Activated gamma-delta T cell treated with anti-CD3 and anti-CD28 coated beads, Interleukin-2, amount 50 U/mL, for 16 hours (primary cell): ENCODE data around the gene CASZ1.

Experiments
- DNase-seq: peaks from one replicate; pipeline ENCODE4 v3.0.0-alpha.2; 2020; ENCODE audit warnings: low read depth

Gene CASZ1

DNA sequence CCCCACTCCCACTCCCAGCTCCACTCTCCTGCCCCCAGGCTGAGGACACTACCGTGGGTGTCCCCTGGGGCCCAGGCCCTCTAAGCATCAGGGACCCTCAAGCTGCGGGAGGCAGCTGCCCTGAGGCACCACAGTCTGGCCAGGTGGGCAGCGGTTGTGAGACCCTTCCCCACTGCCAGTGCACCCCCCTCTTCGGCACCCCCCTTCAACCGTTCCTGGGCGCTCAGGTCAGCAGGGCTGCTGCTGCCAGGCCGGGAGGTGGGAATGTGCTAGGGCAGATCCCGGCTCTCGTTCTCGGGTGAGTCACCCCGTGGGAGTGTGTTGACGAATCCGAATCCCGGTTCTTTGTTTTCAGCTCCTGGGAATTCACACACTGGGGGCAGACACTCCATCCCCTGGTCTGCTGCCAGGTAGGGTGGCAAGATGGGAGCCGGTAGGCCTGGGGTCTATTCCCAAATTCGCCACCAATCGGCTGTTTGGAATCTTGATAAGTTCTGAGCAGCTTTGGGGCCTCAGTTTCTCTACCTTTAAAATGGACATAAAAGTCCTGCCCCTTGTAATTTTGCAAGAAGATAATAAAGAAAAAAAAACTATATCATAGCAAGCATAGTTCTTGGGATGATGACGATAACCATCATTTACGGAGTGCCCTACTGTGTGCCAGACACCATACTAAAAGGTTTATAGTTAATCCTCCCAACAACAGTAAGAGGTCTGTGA is 28.5 kb upstream of the CASZ1 start:
- DNase-seq = no peak

DNA sequence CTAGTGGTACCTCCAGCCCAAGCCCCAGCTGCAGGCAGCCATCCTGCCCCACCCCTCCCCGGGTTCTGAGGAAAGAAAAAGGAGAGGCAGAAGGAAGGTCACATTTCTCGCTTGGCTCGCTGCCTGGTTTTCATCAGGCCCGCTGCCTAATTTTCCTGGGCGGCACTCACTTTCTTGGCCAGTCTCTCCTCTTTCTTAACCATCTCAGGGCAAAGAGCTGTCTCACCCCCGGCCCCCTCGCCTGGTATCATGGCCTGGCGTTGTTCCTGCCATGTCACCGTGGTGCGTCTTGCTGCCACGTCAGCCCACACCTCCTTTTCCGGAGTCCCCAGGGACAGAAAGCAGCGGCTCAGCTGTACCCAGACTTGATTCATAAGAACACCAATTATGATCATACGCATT is 26.6 kb upstream of the CASZ1 start:
- DNase-seq = no peak

DNA sequence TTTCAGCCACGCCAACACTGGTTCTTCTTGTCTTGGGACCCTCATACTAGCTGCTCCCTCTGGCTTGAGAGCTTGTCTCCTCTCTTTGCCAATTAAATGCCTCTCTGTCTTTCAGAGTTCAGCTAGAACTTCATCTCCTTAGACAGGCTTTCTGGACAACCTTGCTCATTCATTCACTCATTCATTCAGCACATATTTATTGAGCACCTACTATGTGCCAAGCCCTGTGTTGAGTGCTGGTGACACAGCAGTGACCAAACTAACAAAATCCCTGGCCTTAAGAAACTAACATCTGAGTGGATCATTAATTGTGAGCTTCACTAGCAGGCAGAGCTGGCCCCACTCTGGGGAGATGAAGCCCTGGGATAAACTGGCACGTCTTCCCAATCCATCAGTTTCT is 24.9 kb upstream of the CASZ1 start:
- DNase-seq = no peak

DNA sequence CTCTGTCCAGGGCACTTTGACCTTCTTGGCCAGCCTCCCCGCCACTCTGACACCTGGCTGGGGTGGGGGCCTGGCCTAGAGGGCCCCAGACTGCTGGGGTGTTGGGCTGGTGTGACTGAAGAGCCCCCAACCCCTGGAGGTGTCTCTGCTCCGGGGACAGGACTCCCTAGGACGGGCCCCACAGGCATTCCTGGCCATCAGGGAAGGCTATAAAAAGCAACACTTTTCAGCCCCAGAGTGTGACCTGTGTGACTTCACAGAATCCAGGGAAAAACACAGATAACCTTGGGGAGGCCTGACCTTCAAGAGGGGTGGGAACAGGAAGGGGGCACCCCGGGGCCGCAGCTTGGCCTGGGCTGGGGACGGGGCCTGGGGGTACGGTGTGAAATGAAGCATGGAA is 24.0 kb upstream of the CASZ1 start:
- no peak for DNase-seq

DNA sequence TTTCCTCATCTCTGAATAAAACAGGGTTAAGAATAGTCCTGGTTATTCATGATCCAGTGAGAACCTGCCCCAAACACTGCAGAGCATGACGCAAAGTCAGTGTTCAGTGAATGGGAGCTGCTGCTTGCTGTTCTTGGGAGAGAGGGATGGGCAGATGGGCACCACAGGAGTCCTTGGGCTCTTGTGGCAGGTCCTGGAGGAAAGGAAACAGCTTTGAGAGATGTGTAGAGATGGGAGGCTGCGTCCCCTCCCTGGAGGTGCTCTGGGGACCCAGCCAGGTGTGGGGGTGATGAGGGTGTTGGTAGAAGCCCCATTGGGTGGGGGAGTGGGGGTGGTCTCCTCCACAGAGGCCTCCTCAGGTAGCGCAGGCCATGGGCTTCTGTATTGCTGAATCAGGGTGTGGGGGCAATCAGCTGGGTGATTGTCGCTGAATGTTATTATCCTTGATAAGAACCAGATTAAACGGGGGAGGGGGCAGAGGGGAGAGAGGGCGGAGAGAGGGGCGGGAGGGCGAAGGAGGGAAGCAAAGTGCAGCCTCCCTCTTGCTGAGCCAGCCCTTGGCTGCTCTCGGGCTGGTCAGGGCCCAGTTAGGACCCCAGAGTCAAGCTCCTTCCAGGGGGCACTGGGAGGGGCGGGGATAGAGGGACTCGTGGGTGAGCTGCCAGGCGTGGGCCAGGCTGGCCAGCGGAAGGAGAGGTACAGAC is 22.9 kb upstream of the CASZ1 start:
- no peak for DNase-seq

DNA sequence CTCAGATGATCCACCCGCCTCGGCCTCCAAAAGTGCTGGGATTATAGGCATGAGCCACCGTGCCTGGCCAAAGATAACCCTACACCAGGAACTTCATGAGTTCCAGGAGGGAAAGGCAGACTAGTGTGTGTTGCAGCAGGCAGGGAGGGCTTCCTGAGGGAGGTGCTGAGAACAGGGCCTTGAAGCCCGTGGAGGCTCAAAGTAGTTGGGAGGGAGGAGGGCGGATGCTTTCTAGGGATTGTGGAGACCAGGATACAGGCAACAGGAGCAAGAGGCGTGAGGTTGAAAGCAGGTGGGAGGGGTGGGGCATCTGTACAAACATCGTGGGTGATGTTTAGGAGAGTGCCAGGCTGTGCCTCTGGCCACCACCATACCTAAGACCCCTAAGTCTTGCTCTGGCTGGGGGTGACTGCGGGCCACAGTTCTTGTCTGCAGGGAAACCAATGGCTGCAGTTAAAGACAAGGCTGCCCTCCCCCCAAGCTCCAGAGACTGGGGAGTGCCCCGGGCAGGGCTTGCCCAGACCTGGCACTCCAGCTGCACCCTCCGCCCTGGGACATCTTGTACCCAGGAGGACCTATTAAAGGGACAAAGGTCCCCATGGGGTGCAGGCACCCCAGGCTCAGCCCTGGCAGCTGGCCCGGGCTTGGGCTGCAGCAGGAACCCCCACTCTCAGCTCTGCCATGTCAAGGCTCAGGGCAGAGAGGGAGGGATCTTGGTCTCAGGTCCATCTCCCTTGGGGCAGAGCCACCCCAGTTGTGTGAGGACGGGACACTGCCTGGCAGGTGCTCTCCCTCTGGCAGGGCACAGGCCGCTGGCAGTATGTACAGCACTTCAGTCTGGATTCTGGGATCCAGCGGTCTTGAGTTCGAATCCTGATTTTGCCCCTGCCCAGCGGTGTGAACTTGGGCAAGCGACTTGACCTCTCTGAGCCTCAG is 22.1 kb upstream of the CASZ1 start:
- no peak for DNase-seq

DNA sequence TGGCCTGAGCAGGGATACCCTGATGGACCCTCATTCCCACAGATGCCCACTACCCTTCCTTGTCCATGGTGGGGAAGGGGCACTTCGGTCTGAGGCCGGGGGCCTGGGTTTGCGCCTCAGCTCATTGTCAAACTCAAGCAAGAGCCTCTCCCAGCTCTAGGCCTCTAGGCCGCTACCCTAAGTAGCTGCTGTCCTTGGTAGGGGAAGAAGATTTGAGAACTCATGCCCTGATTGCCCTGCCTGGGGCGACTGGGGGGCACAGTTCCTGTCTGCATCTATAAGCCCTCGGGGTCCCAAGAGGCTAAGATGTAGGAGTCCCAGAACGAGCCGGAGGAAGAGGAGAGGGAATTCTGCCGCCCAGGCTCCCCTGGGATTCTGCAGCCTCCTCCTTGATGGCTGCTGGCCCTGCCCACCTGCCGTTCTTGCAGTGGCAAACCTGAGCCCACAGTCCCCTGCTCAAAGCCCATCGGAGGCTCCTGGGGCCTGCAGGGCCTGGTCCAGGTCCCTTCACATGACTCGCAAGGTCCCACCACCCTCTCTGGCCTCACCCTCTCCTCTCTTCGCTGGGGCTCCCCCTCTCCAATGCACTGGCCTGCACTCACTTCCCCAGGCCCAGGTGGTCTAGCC is 20.4 kb upstream of the CASZ1 start:
- DNase-seq = no peak

DNA sequence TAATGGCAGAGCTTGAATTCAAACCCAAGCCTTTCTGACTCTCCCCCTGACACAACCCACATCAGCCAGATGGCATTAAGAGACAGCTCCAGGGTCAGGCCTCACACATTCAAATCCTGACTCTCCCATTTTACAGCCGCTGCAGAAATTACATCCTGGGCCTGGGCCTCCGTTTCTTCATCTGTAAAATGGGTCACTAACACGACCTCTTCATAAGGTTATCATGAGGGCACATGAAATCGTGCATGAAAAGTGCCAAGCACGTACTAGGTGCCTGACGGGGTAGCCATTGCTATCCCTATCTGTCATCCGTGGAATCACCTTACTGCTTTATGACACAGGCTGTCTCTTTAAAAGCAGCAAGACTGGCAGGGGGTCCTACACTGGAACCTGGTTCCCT is 19.8 kb upstream of the CASZ1 start:
- DNase-seq = no peak

DNA sequence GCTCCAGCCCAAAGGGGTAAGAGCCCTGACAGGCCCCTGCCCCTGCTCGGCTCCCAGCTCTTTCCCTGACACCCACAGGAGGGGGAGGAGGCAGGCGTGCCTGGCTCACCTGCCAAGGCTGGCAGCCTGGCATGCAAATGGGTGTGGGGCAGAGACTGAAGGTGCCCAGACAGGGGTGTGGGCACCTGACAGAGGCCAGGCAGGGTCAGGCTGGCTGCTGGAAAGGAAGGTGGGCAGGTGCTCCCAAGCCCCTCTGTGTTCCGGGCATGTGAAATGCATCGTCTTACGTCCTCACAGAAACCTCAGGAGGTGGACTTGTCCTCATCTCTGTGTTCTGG is 19.4 kb upstream of the CASZ1 start:
- DNase-seq = no peak

DNA sequence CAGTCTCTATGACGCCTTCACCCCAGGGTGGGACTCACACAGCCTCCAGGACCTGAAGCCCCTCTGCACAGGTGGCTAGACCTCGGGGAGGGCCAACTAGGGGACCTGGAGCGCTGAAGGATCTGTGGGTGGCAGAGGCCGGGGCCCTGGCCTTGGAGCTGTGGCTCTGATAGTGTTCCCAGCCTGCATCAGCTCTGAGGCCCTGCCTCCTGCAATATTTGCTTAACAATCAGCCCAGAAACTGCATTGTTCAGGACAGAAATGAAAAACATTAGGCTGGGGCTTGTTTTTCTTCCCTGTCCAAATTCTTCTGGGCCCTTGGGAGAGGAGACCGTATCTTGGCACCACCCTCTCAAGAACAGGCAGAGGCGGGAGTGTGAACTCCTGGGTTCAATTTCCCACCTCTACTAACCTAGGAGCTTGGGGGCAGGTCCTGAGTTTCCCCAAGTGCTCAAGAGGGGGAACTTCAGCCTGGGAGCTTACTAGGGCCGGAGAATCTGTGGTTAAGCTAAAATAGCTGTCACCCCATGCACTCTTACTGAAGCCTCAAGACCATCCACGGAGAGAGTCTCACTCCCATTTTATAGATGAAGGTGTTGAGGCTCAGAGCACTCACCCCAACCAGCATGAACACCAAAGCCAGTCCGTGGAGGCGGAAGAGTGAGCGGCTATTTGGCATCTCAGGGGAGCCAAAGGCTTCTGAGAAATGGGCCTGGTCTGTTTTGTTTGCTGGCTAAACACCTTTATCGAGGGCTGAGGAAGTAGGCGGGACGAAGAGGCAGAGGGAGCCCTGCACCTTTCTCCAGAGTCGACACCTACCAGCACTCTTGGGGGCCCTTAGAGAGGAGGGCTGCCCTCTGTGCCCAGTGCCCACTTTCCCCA is 18.8 kb upstream of the CASZ1 start:
- no peak for DNase-seq

DNA sequence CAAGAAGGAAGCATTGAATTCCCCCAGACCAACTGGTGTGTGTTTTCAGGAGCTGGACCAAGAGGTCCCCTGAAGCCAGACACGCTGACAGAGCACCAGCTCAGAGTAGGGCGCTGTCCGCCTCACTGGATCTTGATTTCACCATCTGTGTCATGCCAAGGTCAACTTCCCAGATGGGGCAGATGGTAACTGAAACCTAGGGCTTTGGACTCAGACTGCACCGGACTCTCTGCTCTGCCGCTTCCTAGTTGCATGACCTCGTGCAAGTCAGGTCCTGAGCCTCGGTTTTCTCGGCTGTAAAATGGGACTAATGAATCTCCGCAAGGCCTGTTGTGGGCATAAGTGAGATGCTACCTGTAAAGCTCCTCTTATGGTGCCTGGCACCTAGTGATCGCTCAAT is 17.9 kb upstream of the CASZ1 start:
- DNase-seq = no peak

DNA sequence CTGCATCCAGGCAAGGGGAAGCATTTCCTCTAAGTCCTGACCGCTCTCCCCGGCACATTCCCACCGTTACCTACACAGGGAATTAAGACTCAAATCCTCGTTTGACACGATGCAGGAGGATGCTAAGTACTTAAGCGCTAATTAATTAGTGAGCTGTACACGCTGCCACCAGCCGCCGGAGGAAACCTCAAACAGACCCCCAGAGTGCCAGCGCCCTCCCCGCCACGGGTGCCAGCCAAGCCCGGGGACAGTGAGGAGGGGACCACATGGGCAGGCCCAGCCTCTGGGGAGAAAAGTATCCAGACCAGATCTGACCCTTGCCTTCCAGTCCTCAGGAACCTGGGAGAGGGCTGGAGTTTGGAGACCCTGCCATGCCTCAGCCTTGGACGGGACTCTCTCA is 17.4 kb upstream of the CASZ1 start:
- DNase-seq = no peak

DNA sequence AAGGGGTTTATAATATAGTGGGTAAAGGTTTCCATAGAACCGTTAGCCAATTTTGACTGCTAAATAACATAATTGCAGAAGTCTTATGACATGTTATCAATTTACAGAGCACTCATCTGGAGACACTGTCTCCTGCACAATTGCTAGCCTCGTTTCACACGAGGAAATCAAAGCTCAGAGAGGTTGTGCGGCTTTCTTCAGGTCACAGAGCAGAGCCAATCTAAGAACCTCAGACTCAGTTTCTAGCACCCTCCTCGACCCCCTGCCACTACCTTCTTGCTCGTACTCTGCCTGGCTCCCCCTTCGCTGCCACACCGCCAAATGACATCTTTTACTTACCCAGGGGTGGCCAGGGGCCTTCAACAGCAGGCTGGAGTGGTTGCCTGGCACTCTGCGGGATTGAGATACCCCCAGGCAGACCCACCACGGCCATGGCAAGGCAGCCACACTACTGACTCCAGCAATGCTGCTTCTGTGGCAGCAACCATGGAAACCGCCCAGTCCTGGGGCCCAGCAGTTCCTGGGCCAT is 16.0 kb upstream of the CASZ1 start:
- DNase-seq = no peak

DNA sequence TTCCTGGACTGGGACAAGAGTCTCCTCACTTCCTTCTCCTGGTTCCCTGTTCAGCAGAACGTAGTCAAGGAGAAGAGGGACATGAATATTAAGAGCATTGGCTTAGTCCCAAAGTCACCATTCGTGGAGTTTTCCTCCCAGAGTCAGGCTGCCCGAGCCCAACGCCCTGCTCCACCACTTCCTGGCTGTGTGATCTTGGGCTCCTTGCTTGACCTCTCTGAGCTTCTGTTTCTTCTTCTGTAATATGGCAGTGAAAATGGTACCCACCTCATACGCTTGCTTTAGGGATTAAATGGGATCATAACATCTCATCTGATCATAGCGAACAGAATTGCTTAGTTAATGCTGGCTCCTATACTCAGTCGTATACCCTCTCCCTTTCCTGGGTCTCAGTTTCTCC is 12.0 kb upstream of the CASZ1 start:
- no peak for DNase-seq

DNA sequence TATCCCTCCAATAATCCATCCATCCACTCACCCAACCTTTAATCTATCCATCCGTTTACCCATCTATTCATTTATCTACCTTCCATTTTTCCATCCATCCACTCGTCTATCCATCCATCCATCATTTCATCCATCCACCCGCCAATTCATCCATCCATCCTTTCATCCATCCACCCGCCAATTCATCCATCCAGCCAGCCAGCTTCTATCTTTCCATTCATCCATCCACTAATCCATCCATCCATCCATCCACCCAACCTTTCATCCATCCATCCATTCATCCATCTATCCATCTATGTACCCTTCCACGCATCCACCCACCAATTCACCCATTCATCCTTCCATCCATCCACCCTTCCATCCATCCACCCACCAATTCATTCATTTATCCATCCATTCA is 10.5 kb upstream of the CASZ1 start:
- DNase-seq = no peak

DNA sequence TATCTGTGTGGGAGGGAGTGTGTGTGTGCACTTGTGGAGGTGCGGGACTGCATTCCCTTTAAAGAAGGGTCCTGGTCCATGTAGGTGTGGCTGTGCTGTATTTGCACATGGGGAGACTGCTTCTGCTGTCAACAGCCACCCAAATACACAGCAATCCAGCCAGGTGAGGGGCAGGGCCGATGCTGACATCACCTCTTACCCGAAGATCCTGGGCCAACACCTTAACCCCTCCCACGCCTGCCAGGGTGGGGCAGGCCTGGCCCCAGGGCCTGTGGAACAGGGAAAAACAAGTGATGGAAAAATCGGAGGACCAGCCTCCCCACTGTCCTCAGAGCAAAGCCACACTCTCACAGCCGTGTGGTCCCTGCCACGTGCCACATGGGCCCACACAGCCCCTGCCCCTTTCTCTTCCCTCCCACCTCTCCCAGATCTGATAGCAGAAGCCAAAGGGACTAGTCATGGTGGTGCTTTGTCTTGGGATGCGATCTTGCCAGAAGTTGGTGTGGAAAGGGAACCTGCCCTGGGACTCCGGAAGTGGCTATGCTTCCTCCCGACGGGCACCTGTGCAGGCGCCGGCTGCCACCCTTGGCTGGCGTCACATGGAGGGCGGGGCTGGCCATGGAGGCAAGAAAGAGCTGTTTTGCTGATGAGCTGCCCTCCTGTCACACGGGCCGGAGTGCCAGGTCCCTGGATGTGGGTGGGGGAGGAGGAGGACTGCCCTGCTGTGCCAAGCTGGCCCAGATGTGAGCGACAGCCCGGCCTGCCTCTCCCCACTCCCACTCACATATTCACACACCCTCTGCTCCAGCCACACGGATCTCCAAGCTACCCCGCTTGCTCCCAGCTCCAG is 7.8 kb upstream of the CASZ1 start:
- DNase-seq = no peak

DNA sequence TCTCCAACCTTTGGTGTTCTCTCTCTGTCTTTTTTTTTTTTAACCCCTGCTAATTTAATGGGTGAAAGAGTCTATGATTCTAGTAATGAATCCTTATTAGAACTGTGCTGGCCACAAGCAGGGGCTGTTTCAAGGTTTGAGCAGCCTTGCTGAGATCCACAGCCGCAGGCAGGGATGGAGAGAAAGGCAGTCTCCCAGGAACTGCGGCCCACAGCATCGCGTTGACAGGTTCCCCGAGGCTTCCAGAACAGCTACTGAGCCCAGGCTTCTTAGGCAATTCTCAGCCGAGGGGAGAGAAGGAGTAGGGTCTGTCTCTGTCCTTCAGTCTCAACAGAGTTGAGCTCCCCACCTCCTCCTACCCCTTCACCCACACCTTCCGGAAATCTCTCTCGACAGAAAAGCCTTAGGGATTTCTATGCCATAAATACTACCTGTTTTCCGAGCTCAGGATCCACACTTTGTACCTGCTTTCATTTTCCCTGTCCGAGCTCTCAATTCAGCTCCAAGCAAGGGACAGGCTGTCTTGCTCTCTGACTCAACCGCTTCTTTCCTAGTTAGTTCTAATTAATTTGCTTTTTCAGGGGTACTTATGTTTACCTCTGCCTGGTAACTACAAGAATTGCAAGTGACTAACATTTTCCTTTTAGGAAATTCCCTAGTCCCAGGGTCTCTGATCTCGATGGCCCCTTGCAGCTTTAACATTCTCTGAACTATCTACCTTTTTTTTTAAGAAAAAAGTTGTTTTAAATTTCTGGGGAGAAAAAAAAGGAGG is 6.7 kb upstream of the CASZ1 start:
- no peak for DNase-seq

DNA sequence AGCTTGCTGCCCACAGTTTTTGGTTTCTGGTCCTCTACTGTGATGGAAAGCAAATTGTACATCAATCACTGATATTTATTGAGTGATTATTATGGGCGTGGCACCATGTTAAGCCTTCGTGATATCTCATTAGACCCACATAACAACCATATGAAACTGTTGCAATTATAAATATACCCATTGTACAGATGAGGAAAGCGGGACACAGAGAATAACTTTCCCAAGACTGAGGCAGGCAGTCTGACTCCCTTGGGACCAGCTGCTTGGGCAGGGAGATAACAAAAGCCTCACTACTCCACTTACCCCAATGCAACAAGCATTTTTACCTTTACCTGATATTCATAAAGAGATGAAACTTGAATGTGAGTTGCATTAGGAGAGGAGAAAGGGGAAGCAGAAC is 4.3 kb upstream of the CASZ1 start:
- DNase-seq = no peak

DNA sequence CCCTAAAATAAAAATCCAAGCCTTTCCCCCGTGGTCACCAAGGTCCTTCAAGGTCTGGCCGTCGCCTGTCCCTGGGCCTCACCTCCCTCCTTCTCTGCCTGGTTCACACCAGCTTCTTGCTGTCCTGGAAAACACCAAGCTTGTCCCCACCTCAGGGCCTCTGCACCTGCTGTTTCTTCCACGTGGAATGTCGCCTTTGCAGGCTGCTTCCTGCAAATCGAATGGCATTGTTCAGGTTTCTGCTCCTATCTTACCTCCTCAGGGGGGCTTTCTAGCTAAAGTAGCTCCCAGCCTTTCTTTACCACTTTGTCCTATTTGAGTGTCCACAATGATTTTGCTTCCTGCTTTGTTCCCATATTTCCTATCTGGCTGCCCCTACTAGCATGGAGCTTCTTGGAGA is 3.3 kb upstream of the CASZ1 start:
- DNase-seq = no peak
